ENCODE results near the gene HECTD4.
"Not testable (repeated sequence)": the region's sequence is repeated elsewhere in the genome, so short reads cannot be mapped to it uniquely, and the experiment has no call there.

The HECTD4 gene

DNA sequence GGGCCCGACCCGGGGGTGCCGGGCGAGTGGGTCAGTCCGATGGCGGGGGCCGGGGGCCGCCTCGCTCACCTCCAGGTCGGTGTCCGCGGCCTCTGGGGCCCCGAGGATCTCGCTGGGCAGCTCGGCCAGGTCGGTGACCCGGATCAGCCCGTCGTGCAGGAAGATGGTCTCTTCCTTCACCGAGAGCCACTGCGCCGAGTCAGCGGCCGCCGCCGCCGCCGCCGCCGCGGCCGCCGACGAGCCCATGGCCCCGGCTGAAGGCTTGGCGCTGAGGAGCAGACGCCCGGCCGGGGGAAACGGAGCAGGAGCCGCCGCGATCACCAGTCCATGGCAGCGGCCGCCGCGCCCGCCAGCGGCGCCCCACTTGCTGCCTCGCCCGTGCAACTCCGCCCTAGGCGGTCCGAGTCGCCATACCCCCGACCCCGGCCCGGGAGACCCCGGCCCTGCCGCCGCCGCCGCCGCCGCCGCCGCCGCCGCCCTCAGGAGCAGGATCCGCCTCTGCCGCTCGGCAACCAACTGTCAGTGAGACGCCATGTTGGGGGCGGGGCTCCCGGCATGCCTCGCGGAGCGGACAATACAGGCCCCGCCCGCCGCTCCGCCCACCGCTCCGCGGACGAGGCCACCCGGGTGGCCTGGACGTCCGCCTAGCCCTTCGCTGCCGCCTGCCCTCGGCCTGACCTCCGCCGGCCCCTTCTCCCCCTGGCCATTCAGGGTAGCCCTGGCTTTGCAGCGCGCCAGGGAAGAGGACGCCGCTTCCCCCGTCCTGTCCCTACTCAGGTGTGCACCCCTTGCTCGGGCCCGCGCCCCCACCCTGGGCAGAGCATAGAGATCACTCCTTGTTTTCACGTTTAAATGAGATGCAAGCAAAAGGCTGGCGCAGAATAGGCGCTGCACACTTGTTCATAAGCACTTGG lies at the start of gene HECTD4:
HECTD4 (minus strand) TSS at position 549 of the 914 bp plus-strand sequence; CDS start at position 246, 303 bp downstream.
- peak; percentile 86 to 97 for DNase-seq (ENCODE audit: low read depth in 2 of 2)

DNA sequence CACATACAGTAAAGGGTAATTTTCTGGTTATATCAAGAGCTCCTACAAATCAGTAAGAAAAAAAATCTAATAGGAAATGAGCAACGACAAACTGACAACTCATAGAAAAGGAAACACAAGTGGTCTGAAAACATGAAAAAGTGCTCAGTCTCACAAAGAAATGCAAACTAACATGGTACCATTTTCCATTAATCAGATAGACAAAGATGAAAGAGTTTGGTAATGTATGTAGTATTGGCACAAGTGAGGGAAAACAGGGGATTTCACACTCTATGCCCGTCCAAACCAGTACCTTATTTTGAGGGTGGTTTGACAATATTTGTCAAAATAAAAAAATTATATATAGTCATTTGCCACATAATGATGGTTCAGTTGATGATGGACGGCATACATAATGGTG lies 49.7 kb upstream of the HECTD4 start:
- no peak for DNase-seq (ENCODE audit: low read depth in 2 of 2)

- DNase-seq (ENCODE audit: low read depth in 2 of 2) = no peak
Measured at GRCh38 chr12:112430929-112431328, 48.7 kb upstream of the HECTD4 start.

DNA sequence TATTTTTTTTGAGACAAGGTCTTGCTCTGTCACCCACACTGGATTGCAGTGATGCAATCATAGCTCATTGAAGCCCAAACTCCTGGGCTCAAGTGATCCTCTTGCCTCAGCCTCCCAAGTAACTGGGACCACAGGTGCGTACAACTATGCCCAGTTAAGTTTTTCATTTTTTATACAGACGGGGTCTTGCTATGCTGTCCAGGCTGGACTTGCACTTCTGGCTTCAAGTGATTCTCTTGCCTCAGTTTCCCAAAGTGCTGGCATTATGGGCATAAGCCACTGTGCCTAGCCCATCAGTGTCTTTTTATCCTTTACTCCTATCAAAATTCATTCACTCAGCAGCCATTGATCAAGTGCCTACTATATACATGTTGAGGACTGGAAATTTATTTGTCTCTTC lies 45.5 kb upstream of the HECTD4 start:
- no peak for DNase-seq (ENCODE audit: low read depth in 2 of 2)

GRCh38 chr12:112425582-112426382 lies 43.6 kb upstream of the HECTD4 start:
- no peak for DNase-seq (ENCODE audit: low read depth in 2 of 2)

GRCh38 chr12:112424126-112424525 lies 41.9 kb upstream of the HECTD4 start:
- DNase-seq (ENCODE audit: low read depth in 2 of 2) = no peak

DNA sequence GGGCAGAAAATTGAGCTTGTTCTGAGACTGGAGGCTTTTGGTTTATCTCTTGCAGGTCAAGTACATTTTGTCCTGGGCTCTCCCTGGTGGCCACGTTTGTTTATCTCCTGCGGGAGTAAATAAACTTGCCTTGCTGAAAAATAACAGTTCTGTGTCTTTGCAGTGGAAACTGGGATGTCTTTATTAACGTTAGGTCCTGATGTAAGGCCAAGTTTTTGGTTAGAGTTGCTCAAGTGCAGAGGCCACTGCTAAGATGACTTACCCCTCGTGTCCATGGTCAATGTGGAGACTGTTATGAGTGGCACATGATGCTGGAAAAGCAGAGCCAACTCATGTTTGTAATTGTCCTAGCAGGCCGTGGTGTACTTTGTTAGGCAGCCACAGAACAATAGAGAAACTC lies 40.3 kb upstream of the HECTD4 start:
- DNase-seq (ENCODE audit: low read depth in 2 of 2) = no peak

DNA sequence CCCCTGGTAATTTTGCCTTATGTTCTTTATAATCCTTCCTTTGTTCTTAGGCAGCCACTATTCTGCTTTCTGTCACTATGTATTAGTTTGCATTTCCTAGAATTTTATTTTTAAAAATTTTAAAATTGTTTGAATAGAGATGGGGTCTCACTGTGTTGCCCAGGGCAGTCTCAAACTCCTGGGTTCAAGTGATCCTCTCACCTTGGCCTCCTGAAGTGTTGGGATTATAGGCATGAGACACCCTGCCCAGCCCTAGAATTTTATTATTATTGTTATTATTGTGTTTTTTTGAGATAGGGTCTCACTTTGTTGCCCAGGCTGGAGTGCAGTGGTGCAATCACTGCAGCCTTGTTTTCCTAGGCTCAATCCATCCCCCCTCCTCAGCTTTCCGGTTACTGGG lies 39.1 kb upstream of the HECTD4 start:
- no peak for DNase-seq (ENCODE audit: low read depth in 2 of 2)

DNA sequence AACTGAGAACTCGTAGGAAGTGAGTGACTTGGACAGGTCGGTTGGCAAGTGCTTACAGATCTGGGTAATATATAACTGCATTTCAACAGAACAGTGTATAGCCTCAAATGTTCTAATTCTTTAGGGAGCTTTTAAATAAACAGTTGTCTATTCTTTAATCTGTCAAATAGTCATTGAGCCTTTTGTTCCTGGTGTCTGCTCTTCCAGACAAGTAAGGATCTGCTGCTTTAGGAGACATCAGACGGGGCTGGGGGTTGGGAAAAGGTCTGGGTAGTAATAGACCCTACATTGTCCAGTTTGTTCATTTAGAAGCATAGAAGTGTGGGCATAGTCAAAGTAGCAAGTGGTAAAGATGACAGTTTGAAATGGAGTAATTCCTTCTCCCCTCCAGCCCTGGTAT lies 38.5 kb upstream of the HECTD4 start:
- no peak for DNase-seq (ENCODE audit: low read depth in 2 of 2)

DNA sequence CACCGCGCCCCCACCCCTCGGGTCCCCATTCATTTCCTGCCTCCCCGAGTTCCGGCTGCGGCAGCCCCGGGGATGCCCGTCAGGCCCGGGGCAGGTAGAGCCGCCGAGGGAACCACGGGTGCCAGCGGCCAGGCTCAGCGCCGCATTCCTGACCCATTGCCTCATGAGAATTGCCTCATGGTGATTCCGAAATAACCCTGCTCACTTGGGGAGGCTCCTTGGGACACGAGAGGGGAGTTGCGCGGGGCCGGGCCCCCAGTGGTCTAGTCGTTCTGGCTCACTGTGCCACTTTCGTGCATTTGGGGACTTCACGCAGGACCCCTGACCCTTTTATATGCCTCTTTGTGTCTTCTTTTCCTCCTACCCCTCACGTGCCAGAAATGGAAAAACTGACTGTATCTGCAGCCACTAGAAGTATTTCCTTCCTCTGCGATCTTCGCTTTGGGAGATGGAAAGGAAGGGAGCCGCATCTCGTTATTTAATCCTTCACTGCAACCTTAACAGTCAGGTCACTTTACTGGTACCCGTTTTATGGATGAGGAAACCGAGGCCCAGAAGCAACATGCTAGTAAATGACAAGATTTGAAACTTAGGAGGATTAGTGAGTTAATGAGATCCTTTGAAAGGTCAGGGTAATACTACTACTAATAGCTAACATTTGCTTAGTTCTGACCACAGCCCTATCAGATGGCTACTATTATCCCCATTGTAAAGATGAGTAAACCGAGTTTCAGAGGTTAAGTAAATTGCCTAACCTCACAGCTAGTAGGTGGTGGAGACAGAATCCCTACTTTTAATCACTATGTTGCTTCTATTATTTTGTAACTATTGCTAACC lies 37.3 kb upstream of the HECTD4 start:
- DNase-seq (ENCODE audit: low read depth in 2 of 2) = no peak

DNA sequence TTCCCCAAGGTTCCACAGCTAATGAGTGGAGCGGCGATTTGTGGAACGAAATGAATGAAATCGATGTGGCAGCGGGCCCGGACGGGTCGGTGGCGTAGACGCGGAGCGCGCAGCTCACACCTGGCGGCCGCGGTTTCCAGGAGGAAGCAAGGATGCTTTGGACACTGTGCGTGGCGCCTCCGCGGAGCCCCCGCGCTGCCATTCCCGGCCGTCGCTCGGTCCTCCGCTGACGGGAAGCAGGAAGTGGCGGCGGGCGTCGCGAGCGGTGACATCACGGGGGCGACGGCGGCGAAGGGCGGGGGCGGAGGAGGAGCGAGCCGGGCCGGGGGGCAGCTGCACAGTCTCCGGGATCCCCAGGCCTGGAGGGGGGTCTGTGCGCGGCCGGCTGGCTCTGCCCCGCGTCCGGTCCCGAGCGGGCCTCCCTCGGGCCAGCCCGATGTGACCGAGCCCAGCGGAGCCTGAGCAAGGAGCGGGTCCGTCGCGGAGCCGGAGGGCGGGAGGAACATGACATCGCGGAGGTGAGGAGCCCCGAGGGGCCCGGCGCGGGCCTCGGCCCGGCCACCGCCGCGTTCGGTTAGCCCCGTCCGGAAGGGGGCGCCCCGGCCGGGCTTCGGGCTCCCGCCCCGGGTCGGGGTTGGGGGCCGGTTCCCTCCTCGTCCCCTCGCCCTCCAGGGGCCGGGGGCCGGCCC lies 36.5 kb upstream of the HECTD4 start, which contains the start of gene PTPN11:
PTPN11 (plus strand) TSS at position 340 of the 689 bp plus-strand sequence; CDS start at position 505, 165 bp downstream.
- peak; percentile 86 to 91 for DNase-seq (ENCODE audit: low read depth in 2 of 2)

GRCh38 chr12:112418273-112418607 lies 36.0 kb upstream of the HECTD4 start:
- DNase-seq (ENCODE audit: low read depth in 2 of 2) = no peak

DNA sequence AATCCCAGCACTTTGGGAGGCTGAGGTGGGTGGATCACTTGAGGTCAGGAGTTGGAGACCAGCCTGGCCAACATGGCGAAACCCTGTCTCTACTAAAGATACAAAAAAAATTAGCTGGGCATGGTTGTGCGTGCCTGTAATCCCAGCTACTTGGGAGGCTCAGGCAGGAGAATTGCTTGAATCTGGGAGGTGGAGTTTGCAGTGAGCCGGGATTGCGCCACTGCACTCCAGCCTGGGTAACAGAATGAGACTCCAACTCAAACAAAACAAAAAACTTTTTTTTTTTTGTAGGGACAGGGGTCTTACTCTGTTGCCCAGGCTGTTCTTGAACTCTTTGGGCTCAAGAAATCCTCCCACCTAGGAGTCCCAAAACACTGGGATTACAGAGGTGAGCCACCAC lies 33.2 kb upstream of the HECTD4 start:
- DNase-seq (ENCODE audit: low read depth in 2 of 2) = not testable (repeated sequence)

- DNase-seq (ENCODE audit: low read depth in 2 of 2) = no peak
Measured at GRCh38 chr12:112413855-112414625, 31.8 kb upstream of the HECTD4 start.

DNA sequence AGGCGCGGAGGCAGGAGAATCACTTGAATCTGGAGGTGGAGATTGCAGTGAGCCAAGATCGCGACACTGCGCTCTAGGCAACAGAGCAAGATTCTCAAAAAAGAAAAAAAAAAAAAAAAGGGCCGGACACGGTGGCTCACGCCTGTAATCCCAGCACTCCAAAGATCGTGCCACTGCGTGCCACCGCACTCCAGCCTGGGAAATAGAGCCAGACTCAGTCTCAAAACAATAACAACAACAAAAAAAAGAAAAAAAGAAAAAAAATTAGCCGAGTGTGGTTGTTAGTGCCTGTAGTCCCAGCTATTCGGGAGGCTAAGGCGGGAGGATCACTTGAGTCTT lies 27.6 kb upstream of the HECTD4 start:
- DNase-seq (ENCODE audit: low read depth in 2 of 2) = no peak

DNA sequence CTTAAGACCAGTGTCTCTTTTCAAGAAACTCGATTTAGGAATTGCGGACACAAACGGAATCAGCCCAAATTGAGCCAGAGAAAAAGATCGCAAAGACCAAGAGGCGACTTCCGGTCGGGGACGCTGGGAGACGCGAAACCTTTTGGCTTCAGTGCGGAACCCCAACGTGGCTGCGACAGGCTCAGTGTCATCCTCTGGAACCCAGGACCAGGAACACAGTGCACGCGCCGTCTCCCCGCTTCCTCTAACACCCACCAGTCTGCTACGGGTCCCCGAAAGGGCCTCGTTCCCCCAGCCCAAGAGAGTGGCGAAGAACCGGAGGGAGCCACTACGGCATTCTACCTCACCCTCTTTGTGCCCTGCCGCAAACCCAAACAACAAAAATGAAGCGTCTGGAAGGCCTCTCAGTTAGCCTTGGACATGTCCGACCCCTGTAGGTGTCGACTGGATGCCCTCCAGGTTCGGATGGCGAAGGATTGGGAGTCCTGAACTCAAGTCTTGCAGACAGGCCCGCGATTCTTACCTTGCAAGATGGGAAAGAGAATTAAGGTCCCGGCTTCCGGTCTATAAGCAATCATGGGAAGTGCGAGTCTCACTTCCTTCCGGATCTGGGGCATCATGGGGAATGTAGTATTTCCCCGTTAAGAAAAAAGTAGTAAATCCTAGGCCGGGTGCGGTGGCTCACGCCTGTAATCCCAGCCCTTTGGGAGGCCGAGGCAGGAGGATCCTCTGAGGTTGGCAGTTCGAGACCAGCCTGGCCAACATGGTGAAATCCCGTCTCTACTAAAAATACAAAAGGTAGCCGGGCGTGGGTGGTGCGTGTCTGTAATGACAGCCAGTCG lies 27.1 kb upstream of the HECTD4 start, which contains the start of gene RPL6:
RPL6 (minus strand) TSS at position 542 of the 842 bp plus-strand sequence. CDS start 949 bp downstream, outside the sequence.
- DNase-seq (ENCODE audit: low read depth in 2 of 2) = peak; percentile 51 to 66

DNA sequence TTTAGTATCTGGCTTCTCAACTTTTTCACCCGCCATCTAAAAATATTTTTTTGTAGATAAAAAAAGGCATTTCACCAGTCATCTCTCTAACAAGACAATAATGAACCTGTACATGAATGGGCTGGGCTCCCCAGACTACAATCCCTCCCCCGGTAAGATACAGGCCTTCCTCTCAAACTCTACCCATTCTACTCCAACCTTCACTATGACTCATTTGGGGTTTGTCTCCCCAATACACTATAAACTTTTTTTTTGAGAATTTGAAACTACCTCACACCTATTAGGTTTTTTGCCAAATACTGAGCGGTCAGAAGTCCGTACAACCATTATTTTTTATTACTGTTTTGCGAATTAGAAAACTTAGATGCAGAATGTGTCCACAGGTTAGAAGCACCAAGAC lies 26.4 kb upstream of the HECTD4 start:
- DNase-seq (ENCODE audit: low read depth in 2 of 2) = no peak

GRCh38 chr12:112407683-112408082 lies 25.5 kb upstream of the HECTD4 start:
- not testable (repeated sequence) for DNase-seq (ENCODE audit: low read depth in 2 of 2)
